H1 (cell line): ENCODE results near the gene ADAMTS8. TPM values are rescaled to one million over a fixed set of nuclear protein-coding genes. Genes with fewer than 3 reads are reported as not detected.
A peak's percentile ranks its signal among the peaks of the same experiment; 100 is the strongest.

Source experiments
- CTCF ChIA-PET: fragments of 300-600 bp; sonication (Branson Sonifier 250); formaldehyde crosslinking; loops from one replicate; lab custom pipeline; 2021; ENCODE audit not compliant: partially characterized antibody; lab: Charles Lee
- POLR2A ChIA-PET: fragments of 300-600 bp; sonication (Branson Sonifier 250); formaldehyde crosslinking; loops from one replicate; lab custom pipeline; 2021; ENCODE audit warnings: inconsistent platforms; ENCODE audit not compliant: partially characterized antibody; lab: Charles Lee
- DNase-seq, 2 experiments: peaks; one replicate each; pipeline versions ENCODE4 v3.0.0 to v3.0.0-alpha.2; 2010 to 2022; ENCODE audit warnings: low spot score in 2 of 2, low read depth in 1 of 2, mixed read lengths in 1 of 2
- FAIRE-seq: peaks from 2 replicates; lab custom pipeline; 2011; peaks lifted over from hg19 to GRCh38; lab: Jason Lieb, UNC
- H2AFZ ChIP-seq: 2 replicates; pipeline ENCODE4 v1.8.1; 2012; ENCODE audit warnings: low read length, inconsistent platforms
- H2AK5ac ChIP-seq: 2 replicates; pipeline ENCODE4 v1.6.1; 2013; ENCODE audit warnings: low read depth, low read length
- H2BK120ac ChIP-seq: replicated peaks from 2 replicates; pipeline ENCODE3; 2013; ENCODE audit warnings: low read depth, low read length, inconsistent platforms
- H2BK12ac ChIP-seq: 2 replicates; pipeline ENCODE4 v1.6.1; 2013; ENCODE audit warnings: low read depth, low read length
- H2BK15ac ChIP-seq: 2 replicates; pipeline ENCODE4 v1.6.1; 2013; ENCODE audit warnings: low read length
- H2BK20ac ChIP-seq: 2 replicates; pipeline ENCODE4 v1.6.1; 2013; ENCODE audit warnings: low read length
- H2BK5ac ChIP-seq: 2 replicates; pipeline ENCODE4 v1.6.1; 2013; ENCODE audit warnings: low read depth, low read length
- H3K14ac ChIP-seq: 2 replicates; pipeline ENCODE4 v1.6.1; 2013; ENCODE audit warnings: inconsistent platforms; ENCODE audit not compliant: insufficient read length
- H3K18ac ChIP-seq: 2 replicates; pipeline ENCODE4 v1.6.1; 2013; ENCODE audit warnings: low read length; ENCODE audit errors: extremely low read depth
- H3K23ac ChIP-seq: 2 replicates; pipeline ENCODE4 v1.6.1; 2013; ENCODE audit warnings: inconsistent platforms; ENCODE audit not compliant: insufficient read length
- H3K23me2 ChIP-seq: 2 replicates; pipeline ENCODE4 v1.6.1; 2013; ENCODE audit warnings: low read depth, low read length
- H3K27ac ChIP-seq: 2 replicates; pipeline ENCODE4 v1.6.1; 2011; ENCODE audit warnings: low read depth, low read length, inconsistent platforms
- H3K27me3 ChIP-seq, 4 experiments: replicated peaks in 1 of 4; 1 replicate in 1 of 4; 2 replicates in 3 of 4; pipeline versions ENCODE4 v1.6.1 to v1.8.1; 2011 to 2013; ENCODE audit warnings: low read length in 3 of 4, mild to moderate bottlenecking in 3 of 4, inconsistent platforms in 2 of 4, mixed read lengths in 2 of 4, moderate library complexity in 1 of 4; ENCODE audit not compliant: control insufficient read depth in 3 of 4, insufficient read depth in 3 of 4; ENCODE audit errors: extremely low read depth in 1 of 4
- H3K36me3 ChIP-seq, 4 experiments: 2 replicates each; pipeline versions ENCODE4 v1.6.1 to v1.8.1; 2011 to 2013; ENCODE audit warnings: mild to moderate bottlenecking in 4 of 4, low read length in 3 of 4, moderate library complexity in 2 of 4, control low read depth in 1 of 4, inconsistent platforms in 1 of 4; ENCODE audit not compliant: insufficient read depth in 4 of 4, control insufficient read depth in 2 of 4
- H3K4ac ChIP-seq: replicated peaks from 2 replicates; pipeline ENCODE3; 2013; ENCODE audit warnings: low read length, low read depth, mixed read lengths, inconsistent platforms; ENCODE audit not compliant: insufficient read length
- H3K4me1 ChIP-seq, 4 experiments: replicated peaks in 1 of 4; 1 replicate in 1 of 4; 2 replicates in 3 of 4; pipeline versions ENCODE4 v1.6.1 to v1.8.1; 2011 to 2013; ENCODE audit warnings: low read length in 3 of 4, inconsistent platforms in 2 of 4, mixed read lengths in 1 of 4; ENCODE audit not compliant: insufficient read depth in 4 of 4, control insufficient read depth in 3 of 4
- H3K4me2 ChIP-seq, 2 experiments: 2 replicates each; pipeline versions ENCODE4 v1.6.1 to v1.8.1; 2011 to 2013; ENCODE audit warnings: low read depth in 2 of 2, low read length in 2 of 2, control low read depth in 1 of 2, inconsistent platforms in 1 of 2, mild to moderate bottlenecking in 1 of 2; ENCODE audit not compliant: insufficient read depth in 1 of 2
- H3K4me3 ChIP-seq, 4 experiments: fragments of 200-600, 300-600 bp in 1 of 4; sonication (generic), shearing (Covaris generic), sonication (Bioruptor Twin) in 1 of 4; 2 replicates each; pipeline versions ENCODE4 v1.5.1 to v1.8.1; 2011 to 2016; ENCODE audit warnings: low read length in 4 of 4, low read depth in 3 of 4, control low read depth in 2 of 4, inconsistent platforms in 2 of 4, mild to moderate bottlenecking in 2 of 4, mixed read lengths in 1 of 4, moderate library complexity in 1 of 4; ENCODE audit not compliant: insufficient read depth in 2 of 4; ENCODE audit errors: extremely low read depth in 1 of 4
- H3K56ac ChIP-seq: replicated peaks from 2 replicates; pipeline ENCODE3; 2013; ENCODE audit warnings: low read depth, mild to moderate bottlenecking, mixed read lengths, low read length, inconsistent platforms; ENCODE audit not compliant: insufficient read length
- H3K79me1 ChIP-seq: 2 replicates; pipeline ENCODE4 v1.6.1; 2013; ENCODE audit warnings: low read depth, low read length, control low read depth
- H3K79me2 ChIP-seq, 2 experiments: 2 replicates each; pipeline versions ENCODE4 v1.6.1 to v1.8.1; 2012 to 2013; ENCODE audit warnings: low read length in 2 of 2, mild to moderate bottlenecking in 2 of 2, inconsistent platforms in 1 of 2; ENCODE audit not compliant: insufficient read depth in 2 of 2, control insufficient read depth in 1 of 2
- H3K9ac ChIP-seq, 4 experiments: replicated peaks in 1 of 4; 1 replicate in 1 of 4; 2 replicates in 3 of 4; pipeline versions ENCODE4 v1.6.1 to v1.8.1; 2011 to 2013; ENCODE audit warnings: low read depth in 3 of 4, low read length in 3 of 4, control low read depth in 2 of 4, mild to moderate bottlenecking in 2 of 4, moderate library complexity in 2 of 4, inconsistent platforms in 1 of 4; ENCODE audit errors: extremely low read depth in 1 of 4
- H3K9me3 ChIP-seq, 2 experiments: 2 replicates each; pipeline versions ENCODE4 v1.6.1 to v1.8.1; 2012 to 2013; ENCODE audit warnings: mild to moderate bottlenecking in 2 of 2, moderate library complexity in 2 of 2, control low read depth in 1 of 2, inconsistent platforms in 1 of 2, low read depth in 1 of 2, low read length in 1 of 2, mixed read lengths in 1 of 2; ENCODE audit not compliant: insufficient read depth in 2 of 2
- H4K20me1 ChIP-seq, 2 experiments: replicated peaks in 1 of 2; 2 replicates each; pipeline versions ENCODE3 to v1.8.1; 2011 to 2013; ENCODE audit warnings: inconsistent platforms in 2 of 2, low read length in 2 of 2, mild to moderate bottlenecking in 1 of 2; ENCODE audit not compliant: insufficient read depth in 2 of 2, control insufficient read depth in 1 of 2
- H4K5ac ChIP-seq: 2 replicates; pipeline ENCODE4 v1.6.1; 2013; ENCODE audit warnings: low read length, low read depth, mixed read lengths, inconsistent platforms; ENCODE audit not compliant: insufficient read length
- H4K8ac ChIP-seq: 2 replicates; pipeline ENCODE4 v1.8.0; 2013; ENCODE audit warnings: mild to moderate bottlenecking, moderate library complexity, low read length, inconsistent platforms; ENCODE audit not compliant: insufficient read depth; ENCODE audit errors: extremely low read depth
- H4K91ac ChIP-seq: replicated peaks from 2 replicates; pipeline ENCODE3; 2013; ENCODE audit warnings: low read length, mixed read lengths, inconsistent platforms; ENCODE audit not compliant: insufficient read length
- E2F6 ChIP-seq: IDR thresholded peaks from 2 replicates; pipeline ENCODE4 v1.6.1; 2012; ENCODE audit warnings: inconsistent platforms
- KDM1A ChIP-seq: fragments of 200-600, 300-600 bp; sonication (generic); IDR thresholded peaks from 2 replicates; pipeline ENCODE4 v1.7.1; 2016; ENCODE audit warnings: mild to moderate bottlenecking, low read length, borderline replicate concordance
- WGBS, 2 experiments: shearing (Covaris generic) in 1 of 2; methylation state at CpG; one replicate each; pipeline versions ENCODE4 v1.1.6 to v1.1.7; 2013 to 2015; ENCODE audit warnings: low lambda C conversion rate in 2 of 2, mixed read lengths in 2 of 2, inconsistent platforms in 1 of 2, low coverage in 1 of 2, missing lambda C conversion rate in 1 of 2; ENCODE audit not compliant: insufficient replicate concordance in 2 of 2, insufficient coverage in 1 of 2, insufficient read length in 1 of 2; ENCODE audit errors: extremely low coverage in 1 of 2, missing lambda C conversion rate in 1 of 2; 5-methylcytosine and 5-hydroxymethylcytosine counted together
- long read RNA-seq, 2 experiments: library from RNA in 1 of 2; library from capped mRNA in 1 of 2; stranded (forward); transcript quantifications; one replicate each; pipeline ENCODE4 v2.0.0, GENCODE V29; 2021; ENCODE audit warnings: inconsistent platforms in 1 of 2
- polyA minus RNA-seq, 3 experiments: library from RNA; depleted of rRNA, polyadenylated mRNA; stranded (reverse); fragments of >200 nt; gene quantifications; 1 replicate in 2 of 3; 2 replicates in 1 of 3; pipeline ENCODE4 v1.2.3, GENCODE V29; 2011
- polyA plus RNA-seq, 7 experiments: library from polyadenylated mRNA; depleted of rRNA in 3 of 7; stranded (reverse) in 5 of 7; unstranded in 2 of 7; fragments of >200 nt in 5 of 7; fragments of 200-250 nt in 2 of 7; gene quantifications; 1 replicate in 5 of 7; 2 replicates in 1 of 7; 4 replicates in 1 of 7; pipeline versions ENCODE4 v1.2.1 to v1.2.3, GENCODE V29; 2011 to 2013; ENCODE audit warnings: missing spikeins in 2 of 7, mixed read lengths in 2 of 7
- total RNA-seq: library from RNA; stranded (reverse); fragmentation: NEBNext Ultra II Directional; extraction: Animal tissue kit (Norgen Biotek cat#: 25700); gene quantifications from 2 replicates; pipeline ENCODE4 v1.2.1, GENCODE V29; 2021

Gene ADAMTS8, protein sequence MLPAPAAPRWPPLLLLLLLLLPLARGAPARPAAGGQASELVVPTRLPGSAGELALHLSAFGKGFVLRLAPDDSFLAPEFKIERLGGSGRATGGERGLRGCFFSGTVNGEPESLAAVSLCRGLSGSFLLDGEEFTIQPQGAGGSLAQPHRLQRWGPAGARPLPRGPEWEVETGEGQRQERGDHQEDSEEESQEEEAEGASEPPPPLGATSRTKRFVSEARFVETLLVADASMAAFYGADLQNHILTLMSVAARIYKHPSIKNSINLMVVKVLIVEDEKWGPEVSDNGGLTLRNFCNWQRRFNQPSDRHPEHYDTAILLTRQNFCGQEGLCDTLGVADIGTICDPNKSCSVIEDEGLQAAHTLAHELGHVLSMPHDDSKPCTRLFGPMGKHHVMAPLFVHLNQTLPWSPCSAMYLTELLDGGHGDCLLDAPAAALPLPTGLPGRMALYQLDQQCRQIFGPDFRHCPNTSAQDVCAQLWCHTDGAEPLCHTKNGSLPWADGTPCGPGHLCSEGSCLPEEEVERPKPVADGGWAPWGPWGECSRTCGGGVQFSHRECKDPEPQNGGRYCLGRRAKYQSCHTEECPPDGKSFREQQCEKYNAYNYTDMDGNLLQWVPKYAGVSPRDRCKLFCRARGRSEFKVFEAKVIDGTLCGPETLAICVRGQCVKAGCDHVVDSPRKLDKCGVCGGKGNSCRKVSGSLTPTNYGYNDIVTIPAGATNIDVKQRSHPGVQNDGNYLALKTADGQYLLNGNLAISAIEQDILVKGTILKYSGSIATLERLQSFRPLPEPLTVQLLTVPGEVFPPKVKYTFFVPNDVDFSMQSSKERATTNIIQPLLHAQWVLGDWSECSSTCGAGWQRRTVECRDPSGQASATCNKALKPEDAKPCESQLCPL
- 15.5 and 16.6 TPM in 2 replicates for total RNA-seq
- 9.3 and 11.1 TPM in 2 replicates for polyA plus RNA-seq (2011; rRNA removed)
- polyA plus RNA-seq (2011; cell fraction: cytosol; rRNA removed), result 10.5 TPM
- 13.6 TPM for polyA plus RNA-seq (2011; cell fraction: nucleus; rRNA removed)
- polyA plus RNA-seq (2012, experiment 1 of 2), result 11.6 to 13.7 TPM (median 13.3 TPM) in 4 replicates
- polyA plus RNA-seq (2012, experiment 2 of 2), result 15.3 TPM
- polyA plus RNA-seq (2013, experiment 1 of 2), result 14.9 TPM
- polyA plus RNA-seq (2013, experiment 2 of 2), result 14.2 TPM
- polyA minus RNA-seq (2011; rRNA and poly(A)+ RNA removed), result 8.3 and 9.9 TPM in 2 replicates
- polyA minus RNA-seq (2011; cell fraction: cytosol; rRNA and poly(A)+ RNA removed), result 10.7 TPM
- polyA minus RNA-seq (2011; cell fraction: nucleus; rRNA and poly(A)+ RNA removed), result 5.7 TPM
- long read RNA-seq, experiment 1, full-length matches to known transcripts, result 7 of 18 reads
- long read RNA-seq, experiment 1, partial matches to known transcripts, result 8 of 18 reads
- long read RNA-seq, experiment 1, other reads (novel, unspliced or antisense), result 3 of 18 reads
- long read RNA-seq, experiment 2, partial matches to known transcripts, result 0 of 2 reads
- long read RNA-seq, experiment 2, other reads (novel, unspliced or antisense), result 2 of 2 reads

- Histone ChIP-seq H3K9ac (peak within 1 kb of the TSS in 2 of 4 experiments; percentile 24 to 44; a peak in 3 of 7 replicates), H3K14ac (no peak within 1 kb of the TSS), H3K79me2 (no peaks in the 10 kb centered on the region), H2BK15ac (peak within 1 kb of the TSS; percentile 53; the same call in 1 of the 2 replicates), H3K36me3 (no peaks in the 10 kb centered on the region), H2BK12ac (peak within 1 kb of the TSS; percentile 87; the same call in 1 of the 2 replicates), H4K20me1 (no peaks in the 10 kb centered on the region), H3K4me2 (peak within 1 kb of the TSS; percentile 71 to 74), H4K91ac (peak within 1 kb of the TSS; percentile 75), H3K27me3 (peaks cover 2 to 38% (median 37%) of the 10 kb centered on the region in 4 experiments), H2BK5ac (no peak within 1 kb of the TSS), H2BK120ac (no peak within 1 kb of the TSS), H3K56ac (no peak within 1 kb of the TSS), H3K4ac (peak within 1 kb of the TSS; percentile 36), H3K4me3 (peak within 1 kb of the TSS; percentile 40 to 71 (median 44)), H3K9me3 (no peaks in the 10 kb centered on the region), H3K18ac (peak within 1 kb of the TSS; percentile 25)
- FAIRE-seq, result no peak
- 11% methylated on average over 34 of the region's 64 CpGs; no CpG with 5 or more reads in 1 of the 2 experiments for WGBS, 2 experiments
- CTCF ChIA-PET, result interaction anchor here (0.6 to 21.7 kb wide), 10 partner anchors 9 to 468 kb away, joined by 3 to 521 read pairs (median 10); partner anchors contain the start of gene ADAMTS15
- TF ChIP-seq E2F6 (peak; percentile 38), KDM1A (no peak)
- TF ChIP-seq, all 59 proteins: peak for 1
- Histone ChIP-seq H3K27ac (no peak within 1 kb of the TSS), H2AK5ac (peak within 1 kb of the TSS; percentile 34; the same call in 1 of the 2 replicates), H3K4me1 (peaks cover 0 to 13% (median 9%) of the 10 kb centered on the region in 4 experiments; a peak in 6 of 7 replicates), H2BK20ac (peak within 1 kb of the TSS; percentile 34; the same call in 1 of the 2 replicates), H4K8ac (peak within 1 kb of the TSS; percentile 60), H3K23ac (no peak within 1 kb of the TSS), H3K23me2 (peaks cover 9% of the 10 kb centered on the region; the same call in 1 of the 2 replicates), H3K79me1 (no peaks in the 10 kb centered on the region; the same call in 1 of the 2 replicates), H4K5ac (no peak within 1 kb of the TSS), H2AFZ (peak within 1 kb of the TSS; percentile 5; the same call in 1 of the 2 replicates)
- peak in 1 of 2 experiments; percentile 66 for DNase-seq
- POLR2A ChIA-PET, result interaction anchor here (1.0 to 1.2 kb wide), 3 partner anchors 9 to 437 kb away, joined by 3 read pairs; no protein-coding TSS in a partner anchor
Measured at GRCh38 chr11:130428316-130429119, at the start of gene ADAMTS8. TSS of gene ADAMTS8 (minus strand) at chr11:130428609. CDS start at chr11:130428286, 323 bp downstream.
